Breast epithelium (tissue), 3 donors: ENCODE results near the gene CLDN1.

Experiments
- CTCF ChIP-seq, 3 donors: fragments of 450-650 bp; IDR thresholded peaks; one replicate each; pipeline ENCODE4 v1.5.1; 2016 to 2017; ENCODE audit warnings: antibody characterized with exemption in 3 of 3, mild to moderate bottlenecking in 3 of 3, moderate library complexity in 3 of 3
- POLR2A ChIP-seq: fragments of 450-650 bp; IDR thresholded peaks from one replicate; pipeline ENCODE4 v1.6.1; 2016; ENCODE audit warnings: antibody characterized with exemption, mild to moderate bottlenecking, moderate library complexity
- POLR2AphosphoS5 ChIP-seq, 3 donors: sonication (generic); formaldehyde crosslinking; IDR thresholded peaks; one replicate each; pipeline ENCODE4 v1.6.1; 2017; ENCODE audit warnings: antibody characterized with exemption in 3 of 3

GRCh38 chr3:190314741-190315140, 7.5 kb downstream of the CLDN1 start:
- TF ChIP-seq CTCF (IDR thresholded peaks at IDR 0.05) (no peak), POLR2A (no peak), POLR2AphosphoS5 (IDR thresholded peaks at IDR 0.05) (no peak)
